VCaP (cell line): ENCODE results near the gene RFX5.
"Not testable (repeated sequence)": the region's sequence is repeated elsewhere in the genome, so short reads cannot be mapped to it uniquely, and the experiment has no call there.

Experiments used
- H3K27ac ChIP-seq: fragments of 450-650 bp; 2 replicates; pipeline ENCODE4 v1.5.1; 2017
- TF ChIP-seq, protein P1 (sequence below): fragments of 450-650 bp; conservative IDR thresholded peaks from 2 replicates; pipeline ENCODE4 v1.5.1; 2017; ENCODE audit warnings: mild to moderate bottlenecking, moderate library complexity

Gene RFX5

DNA sequence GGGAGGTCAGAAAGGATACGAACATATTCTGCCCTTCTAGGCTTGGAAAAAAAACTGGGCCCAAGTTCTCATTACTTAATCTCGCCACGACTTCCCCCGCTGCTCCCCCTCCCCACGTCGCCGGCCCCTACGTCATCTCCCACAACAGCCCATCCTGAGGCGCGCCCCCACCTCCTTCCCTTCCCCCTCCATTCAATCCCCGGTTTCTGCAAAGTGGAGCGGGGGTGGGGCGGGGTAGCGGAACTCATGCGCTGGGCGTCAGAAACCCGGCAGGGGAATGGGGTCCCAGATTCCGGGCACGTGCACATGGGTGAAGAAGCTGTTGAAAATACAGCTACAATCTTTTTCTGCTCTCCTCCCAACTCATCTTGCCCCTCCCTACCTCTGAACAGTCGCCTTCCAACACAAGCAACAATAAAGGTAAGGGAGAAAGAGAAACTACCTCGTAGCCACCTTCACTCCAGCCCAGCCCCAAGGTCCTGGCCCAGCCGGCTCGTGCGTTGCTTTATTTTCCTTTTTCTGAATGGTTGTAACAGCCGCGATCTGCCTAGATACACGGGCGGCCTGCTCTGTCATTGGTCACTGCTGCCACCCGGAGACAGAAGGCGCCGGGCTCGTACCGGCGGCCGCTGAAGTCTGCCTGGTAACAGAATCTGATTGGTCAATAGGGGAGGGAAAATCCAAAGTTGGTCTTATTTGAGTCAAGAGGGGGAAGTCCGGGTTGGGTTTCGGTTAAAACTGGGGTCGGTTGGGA, at the start of gene RFX5:
Gene RFX5, minus strand, starts transcription at position 484 of the 754 bp plus-strand sequence. CDS start 932 bp downstream, outside the sequence.
- peak within 1 kb of the TSS; percentile 88 for H3K27ac ChIP-seq
- TF ChIP-seq, protein P1, sequence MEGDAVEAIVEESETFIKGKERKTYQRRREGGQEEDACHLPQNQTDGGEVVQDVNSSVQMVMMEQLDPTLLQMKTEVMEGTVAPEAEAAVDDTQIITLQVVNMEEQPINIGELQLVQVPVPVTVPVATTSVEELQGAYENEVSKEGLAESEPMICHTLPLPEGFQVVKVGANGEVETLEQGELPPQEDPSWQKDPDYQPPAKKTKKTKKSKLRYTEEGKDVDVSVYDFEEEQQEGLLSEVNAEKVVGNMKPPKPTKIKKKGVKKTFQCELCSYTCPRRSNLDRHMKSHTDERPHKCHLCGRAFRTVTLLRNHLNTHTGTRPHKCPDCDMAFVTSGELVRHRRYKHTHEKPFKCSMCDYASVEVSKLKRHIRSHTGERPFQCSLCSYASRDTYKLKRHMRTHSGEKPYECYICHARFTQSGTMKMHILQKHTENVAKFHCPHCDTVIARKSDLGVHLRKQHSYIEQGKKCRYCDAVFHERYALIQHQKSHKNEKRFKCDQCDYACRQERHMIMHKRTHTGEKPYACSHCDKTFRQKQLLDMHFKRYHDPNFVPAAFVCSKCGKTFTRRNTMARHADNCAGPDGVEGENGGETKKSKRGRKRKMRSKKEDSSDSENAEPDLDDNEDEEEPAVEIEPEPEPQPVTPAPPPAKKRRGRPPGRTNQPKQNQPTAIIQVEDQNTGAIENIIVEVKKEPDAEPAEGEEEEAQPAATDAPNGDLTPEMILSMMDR: no peak

DNA sequence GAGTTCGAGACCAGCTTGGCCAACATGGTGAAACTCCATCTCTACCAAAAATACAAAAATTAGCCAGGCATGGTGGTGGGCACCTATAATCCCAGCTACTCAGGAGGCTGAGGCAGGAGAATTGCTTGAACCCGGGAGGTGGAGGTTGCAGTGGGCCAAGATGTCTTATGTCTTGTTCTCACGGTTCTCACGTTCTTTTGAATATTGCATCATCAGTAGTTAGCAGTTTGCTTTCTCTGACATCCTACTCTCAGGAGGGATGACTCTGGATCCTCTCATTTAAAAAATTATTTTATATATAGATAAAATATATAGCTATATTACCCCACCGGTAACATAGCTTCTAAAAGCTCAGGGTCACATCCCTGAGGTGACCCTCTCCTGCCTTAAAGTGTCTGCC, 49.2 kb upstream of the RFX5 start:
- H3K27ac ChIP-seq: not testable (repeated sequence)

DNA sequence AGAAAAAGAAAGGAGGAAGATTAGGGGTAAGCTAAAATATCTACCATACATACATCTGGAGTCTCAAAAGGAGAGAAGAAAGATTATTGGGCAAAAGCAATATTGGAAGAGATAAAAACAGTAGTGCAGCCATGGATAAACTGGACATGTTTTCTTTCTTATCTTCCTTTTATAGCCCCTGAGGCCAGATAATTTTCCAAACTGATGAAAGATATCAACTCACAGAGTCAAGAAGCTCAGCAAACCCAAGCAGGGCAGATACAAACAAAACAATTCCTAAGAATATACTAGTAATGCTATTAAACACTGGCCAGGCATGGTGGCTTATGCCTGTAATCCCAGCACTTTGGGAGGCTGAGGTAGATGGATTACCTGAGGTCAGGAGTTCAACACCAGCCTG, 46.5 kb upstream of the RFX5 start:
- TF ChIP-seq, protein P1: no peak
- H3K27ac ChIP-seq: no peak overlapping the region

DNA sequence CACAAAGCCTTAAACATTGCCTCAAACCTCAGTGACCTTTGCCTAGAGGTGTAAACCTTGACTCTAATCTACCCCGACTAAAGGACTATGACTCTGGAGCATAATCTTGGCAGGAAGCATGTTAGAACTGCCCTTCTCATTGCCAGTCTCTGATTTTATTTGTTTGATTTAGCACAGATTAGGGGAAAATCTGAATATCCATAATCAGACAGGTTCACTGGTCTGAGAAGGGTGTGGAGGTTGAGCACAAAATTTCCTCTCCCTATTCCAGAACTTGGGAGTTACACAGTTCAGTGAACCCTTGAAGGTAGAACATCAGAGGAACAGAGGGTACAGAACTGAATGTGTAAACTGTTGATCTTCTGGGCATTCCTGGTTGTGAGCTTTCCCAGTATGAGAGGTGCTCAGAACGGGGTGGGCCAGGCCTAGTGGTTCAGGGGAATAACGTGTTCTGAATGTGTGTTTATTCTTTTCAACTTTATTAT, 44.1 kb upstream of the RFX5 start:
- no peak overlapping the region for H3K27ac ChIP-seq
- TF ChIP-seq, protein P1: no peak

DNA sequence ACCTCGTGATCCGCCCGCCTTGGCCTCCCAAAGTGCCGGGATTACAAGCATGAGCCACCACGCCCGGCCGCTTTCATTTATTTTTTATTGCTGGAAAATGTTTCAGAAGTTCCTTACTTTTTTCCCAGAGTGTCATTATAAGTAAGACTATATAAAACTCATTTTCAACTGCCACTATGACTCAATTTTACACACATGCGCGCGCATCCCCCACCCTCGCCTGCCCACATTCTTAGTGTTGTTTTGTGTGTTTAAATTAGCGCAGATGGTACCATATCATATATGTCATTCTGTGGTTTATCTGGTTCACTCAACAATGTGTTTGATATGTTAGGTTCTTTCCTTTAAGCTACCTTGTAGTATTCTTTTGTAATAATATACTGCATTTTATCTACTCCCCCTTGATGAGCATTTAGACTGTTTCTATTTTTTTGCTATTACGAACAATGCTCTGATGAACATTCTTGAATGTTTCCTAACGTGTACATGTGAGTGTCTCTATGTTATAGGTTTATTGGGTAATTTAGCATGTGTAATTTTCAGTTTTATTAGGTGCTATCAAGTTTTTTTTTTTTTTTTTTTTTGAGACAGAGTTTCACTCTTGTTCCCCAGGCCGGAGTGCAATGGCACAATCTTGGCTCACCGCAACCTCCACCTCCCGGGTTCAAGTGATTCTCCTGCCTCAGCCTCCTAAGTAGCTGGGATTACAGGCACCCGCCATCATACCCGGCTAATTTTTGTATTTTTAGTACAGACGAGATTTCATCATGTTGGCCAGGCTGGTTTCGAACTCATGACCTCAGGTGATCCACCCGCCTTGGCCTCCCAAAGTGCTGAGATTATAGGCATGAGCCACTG, 43.4 kb upstream of the RFX5 start:
- not testable (repeated sequence) for H3K27ac ChIP-seq

DNA sequence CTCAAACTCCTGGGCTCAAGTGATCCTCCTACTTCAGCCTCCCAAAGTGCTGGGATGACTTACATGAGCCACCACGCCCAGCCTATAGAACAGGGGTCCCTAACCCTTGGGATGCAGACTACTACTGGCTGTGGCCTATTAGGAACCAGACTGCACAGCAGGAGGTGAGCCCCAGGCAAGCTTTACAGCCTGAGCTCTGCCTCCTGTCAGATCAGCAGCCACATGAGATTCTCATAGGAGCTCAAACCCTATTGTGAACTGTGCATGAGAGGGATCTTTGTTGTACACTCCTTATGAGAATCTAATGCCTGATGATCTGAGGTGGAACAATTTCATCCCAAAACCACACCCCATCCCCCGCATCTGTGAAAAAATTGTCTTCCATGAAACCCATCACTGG, 39.0 kb upstream of the RFX5 start:
- TF ChIP-seq, protein P1: no peak
- H3K27ac ChIP-seq: no peak overlapping the region

DNA sequence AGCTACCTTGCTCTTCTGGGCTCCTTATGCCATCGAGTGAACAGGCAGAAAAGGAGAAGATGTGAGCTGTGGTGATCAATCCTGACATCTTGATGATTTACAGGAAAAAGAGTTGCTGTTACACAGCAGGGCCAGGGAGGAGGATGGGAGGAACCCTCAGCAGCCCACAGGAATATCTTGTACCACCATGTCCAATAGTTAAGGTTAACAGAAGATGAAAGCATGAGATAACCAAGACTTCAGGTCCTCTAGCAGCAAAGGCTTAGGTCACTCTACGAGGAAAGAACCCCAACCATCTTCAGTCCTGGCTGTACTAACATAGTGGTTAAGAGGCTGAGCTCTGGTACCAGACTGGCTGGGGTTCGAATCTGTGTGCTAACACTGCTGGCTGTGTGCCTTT, 37.5 kb upstream of the RFX5 start:
- TF ChIP-seq, protein P1: no peak
- H3K27ac ChIP-seq: no peak overlapping the region

DNA sequence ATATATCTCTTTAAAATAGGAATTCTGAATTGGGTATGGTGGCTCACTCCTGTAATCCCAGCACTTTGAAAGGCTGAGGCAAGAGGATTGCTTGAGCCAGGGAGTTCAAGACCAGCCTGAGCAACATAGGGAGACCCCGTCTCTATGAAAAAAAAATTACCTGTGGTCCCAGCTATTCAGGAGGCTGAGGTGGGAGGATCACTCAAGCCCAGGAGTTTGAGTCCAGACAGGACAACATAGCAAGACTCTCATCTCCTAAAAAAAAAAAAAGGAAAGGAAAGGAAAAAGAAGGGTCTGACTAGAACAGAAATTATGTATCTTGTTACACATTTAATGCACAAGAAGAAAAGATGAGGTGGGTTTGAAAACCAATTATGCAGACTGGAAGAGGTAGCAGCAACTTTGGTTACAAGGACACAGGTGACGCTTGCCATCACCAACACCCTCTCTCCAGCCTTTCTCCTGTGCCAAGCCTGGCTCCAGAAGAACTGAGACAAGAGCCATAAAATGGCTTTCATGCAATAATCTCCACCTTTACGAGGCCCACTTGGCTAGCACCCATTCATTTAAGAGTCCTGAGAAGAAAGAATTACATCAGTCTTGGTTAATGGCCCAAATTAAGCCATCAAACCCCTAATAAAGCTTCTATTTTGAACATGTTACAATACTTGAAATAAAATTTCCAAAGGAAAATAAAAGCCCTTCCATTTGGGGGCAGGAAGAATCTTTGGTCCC, 30.3 kb upstream of the RFX5 start:
- H3K27ac ChIP-seq: peak overlapping the region; percentile 59
- TF ChIP-seq, protein P1: no peak
